Anterior cingulate cortex (tissue), 58 donors: Measurements from ENCODE around the gene GPALPP1.
A peak's percentile ranks its signal among the peaks of the same experiment; 100 is the strongest.
"Not testable (repeated sequence)": the region's sequence is repeated elsewhere in the genome, so short reads cannot be mapped to it uniquely, and the experiment has no call there.

Experiments
- DNase-seq, 58 donors: peaks; one replicate each; lab custom pipeline; 2025; lab: John Stamatoyannopoulos, UW

Gene GPALPP1

DNA sequence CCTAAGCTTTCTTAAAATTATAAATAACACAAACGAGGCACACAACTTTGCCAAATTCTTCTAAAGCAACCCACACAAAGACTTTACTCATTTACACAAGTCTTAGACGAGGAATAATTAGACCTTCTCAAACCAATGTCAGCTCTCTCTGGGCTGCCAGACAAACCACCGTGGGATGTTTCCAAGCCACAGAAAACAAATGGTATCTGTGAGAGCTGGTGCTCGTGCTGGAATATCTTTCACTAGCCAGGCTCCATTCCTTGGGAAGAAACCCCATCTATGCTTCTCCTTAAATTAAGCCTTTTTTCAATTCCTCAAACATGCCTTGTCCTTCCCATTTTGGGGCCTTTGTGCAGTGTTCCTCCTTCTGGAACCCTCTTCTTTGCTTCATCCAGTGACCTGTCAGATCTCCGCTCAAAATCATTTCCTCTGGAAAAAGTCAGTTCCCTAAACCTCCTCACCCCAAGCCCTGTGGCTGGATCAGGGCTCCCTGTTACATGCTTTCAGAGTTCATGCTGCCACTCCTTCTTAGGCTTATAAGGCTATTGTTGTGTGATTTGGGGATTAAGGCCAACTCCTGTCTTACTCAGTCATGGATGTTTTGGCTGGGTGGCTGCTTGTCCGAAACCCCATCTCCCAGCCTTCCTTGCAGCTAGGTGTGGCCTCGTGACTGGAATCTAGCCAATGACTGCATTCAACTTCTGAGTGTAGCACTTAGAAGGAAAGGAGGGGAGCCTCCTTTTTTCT lies 66.7 kb downstream of the GPALPP1 start:
- DNase-seq: peak in 42 of 58 donors; percentile 1 to 72 (median 28)

DNA sequence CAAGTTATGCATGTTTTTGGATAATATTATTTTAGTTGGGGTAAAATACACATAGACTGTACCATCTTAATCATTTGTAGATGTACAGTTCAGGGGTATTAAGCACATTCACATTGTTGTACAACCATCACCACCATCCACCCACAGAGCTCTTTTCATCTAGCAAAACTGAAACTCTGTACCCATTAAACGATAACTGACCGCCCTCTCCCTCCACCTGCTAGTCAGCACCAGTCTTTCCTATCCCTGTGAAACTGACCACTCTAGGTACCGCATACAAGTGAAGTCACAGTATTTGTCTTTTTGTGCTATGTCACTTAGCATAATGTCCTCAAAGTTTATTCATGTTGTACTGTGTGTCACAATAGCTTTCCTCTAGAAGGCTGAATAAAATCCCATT lies 70.7 kb downstream of the GPALPP1 start:
- no peak for DNase-seq

DNA sequence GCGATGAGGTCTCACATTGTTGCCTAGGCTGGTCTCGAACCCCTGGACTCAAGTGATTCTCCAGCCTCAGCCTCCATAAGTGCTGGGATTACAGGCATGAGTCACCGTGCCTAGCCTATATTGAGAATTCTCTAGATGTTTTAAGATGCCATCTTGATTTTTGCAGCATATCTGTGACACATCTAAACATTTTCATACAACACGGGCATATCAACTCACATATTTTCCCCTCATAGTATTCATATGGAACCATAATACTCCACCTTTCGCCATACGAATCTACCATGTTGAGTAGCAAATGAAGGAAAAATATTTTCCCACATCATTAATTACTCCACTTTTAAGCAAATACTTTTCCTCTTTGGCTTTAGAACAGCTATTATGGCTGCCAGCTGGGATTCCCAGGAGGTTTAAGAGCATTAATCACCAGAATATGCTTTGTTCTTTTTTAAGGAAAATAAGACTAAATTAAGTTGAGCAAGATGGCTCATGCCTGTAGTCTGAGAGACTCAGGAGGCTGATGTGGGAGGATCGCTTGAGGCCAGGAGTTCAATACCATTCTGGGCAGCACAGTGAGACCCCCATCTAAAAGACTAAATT lies 74.0 kb downstream of the GPALPP1 start:
- DNase-seq: no peak

DNA sequence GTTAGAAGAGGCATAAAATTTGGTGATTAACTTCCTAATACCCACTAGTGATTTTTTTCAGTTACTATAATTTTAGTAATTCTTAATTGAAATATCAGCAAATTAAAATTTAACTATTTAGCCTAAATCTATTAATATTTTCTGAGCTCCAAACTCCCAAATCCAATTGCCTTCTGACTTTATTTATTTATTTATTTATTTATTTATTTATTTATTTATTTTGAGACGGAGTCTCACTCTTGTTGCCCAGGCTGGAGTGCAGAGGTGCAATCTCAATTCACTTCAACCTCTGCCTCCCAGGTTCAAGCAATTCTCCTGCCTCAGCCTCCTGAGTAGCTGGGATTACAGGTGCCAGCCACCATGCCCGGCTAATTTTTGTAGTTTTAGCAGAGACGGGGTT lies 74.6 kb downstream of the GPALPP1 start:
- DNase-seq: not testable (repeated sequence)

DNA sequence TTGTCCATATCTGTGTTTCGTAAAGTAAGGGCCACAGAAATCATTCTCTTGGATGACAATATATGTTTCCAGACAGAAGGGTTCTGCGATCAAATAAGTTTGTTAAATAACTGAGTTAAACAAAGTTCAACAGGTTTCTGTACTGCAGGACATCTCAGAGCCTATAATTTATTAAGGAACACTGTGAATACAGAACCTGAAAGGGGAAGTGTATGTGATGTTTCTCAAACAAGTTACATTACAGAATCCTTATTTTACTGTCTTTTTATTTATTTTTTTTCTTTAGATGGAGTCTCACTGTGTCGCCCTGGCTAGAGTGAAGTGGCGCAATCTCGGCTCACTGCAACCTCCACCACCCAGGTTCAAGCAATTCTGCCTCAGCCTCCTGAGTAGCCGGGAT lies 75.6 kb downstream of the GPALPP1 start:
- no peak for DNase-seq

DNA sequence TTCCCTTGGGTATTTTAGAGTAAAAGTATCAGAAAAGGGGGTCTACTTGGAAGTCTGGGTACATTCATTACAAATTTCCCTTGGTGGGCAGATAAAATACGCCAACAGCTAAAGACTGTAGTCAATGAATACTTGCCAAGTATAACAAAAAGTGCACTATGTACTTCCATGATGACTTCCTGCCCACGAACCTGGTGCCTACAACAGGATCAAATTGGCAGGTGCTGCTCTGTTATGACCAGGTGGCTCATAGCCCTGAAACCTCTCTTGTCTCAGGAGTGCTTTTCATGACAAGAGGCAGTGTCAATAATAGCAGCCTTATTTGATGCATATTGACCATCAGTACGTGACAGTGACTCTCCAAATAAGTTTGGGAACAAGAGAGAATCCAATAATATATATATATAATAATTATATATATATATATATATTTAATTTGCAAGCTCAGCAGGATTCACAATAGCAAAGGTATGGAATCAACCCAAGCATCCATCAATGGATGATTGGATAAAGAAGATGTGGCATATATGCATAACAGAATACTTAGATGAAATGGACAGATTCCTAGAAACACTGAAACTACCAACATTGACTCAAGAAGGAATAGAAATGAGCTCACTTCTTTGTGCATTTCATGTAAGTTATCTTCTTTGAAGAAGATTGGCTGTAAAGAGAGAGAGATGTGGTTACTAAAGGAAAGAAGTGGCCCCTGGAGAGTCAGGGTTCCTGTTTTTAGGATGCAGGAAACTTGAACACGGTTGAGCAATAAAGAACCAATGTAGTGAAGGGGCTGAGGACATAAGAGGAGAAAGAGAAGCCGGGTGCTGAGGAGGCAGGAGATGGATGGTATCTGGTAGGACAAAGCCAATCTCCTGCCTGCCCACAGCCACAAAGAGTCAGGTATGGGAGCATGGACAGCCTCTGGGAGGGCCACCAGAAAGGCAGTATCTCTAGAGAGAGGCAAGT lies 79.0 kb downstream of the GPALPP1 start:
- DNase-seq: no peak

DNA sequence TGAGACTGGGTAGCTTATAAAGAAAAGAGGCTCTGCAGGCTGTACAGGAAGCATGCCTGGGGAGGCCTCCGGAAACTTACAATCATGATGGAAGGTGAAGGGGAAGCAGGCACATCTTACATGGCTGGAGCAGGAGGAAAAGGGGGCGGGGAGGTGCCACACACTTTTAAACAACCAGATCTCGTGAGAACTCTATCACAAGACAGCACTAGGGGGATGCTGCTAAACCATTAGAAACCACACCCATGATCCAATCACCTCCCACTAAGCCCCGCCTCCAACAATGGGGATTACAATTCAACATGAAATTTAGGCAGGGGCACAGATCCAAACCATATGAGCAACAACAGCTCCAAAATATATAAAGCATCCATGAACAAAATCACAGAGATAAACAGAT lies 84.5 kb downstream of the GPALPP1 start:
- DNase-seq: no peak

DNA sequence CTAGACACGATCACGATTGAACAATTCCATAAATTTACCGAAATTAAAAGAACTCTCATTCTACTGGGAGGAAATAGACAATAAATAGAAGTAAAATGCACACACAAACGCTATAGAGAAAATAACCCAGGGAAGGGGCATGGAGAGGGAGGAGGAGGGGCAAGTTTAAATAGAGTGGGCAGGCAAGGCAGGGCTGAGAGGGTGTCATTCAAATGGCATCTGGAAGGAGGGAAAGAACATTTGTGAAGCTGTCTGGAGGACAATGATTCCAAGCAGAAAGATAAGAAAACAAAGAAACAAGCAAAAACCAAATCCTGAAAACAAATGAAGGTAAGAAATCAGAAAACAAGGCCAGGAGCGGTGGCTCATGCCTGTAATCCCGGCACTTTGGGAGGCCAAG lies 85.4 kb downstream of the GPALPP1 start:
- no peak for DNase-seq

DNA sequence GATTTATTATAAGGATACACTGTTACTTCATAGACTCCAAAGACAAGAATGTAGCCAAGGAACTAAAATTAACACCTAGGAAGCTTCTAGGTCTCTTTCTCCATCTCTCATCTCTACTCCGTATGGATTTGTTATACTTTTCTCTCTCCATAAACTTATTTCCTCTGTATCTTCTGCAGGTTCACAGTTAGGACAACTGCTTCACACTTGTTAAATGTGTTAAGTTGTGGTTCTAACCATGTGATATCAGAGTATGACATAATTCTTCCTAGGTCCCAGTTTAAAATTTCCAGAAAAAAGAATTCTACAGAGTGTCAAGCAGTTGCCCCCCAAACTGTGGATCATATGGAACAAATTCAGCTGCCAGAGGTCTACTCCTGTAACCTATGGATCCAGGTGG lies 88.7 kb downstream of the GPALPP1 start:
- DNase-seq: no peak
